Endothelial cell of umbilical vein (primary cell): Measurements from ENCODE around the gene UST.
"Not testable (repeated sequence)": the region's sequence is repeated elsewhere in the genome, so short reads cannot be mapped to it uniquely, and the experiment has no call there.

Experiments
- CTCF ChIP-seq, 2 donors: IDR thresholded peaks; 1 replicate in 1 of 2; 2 replicates in 1 of 2; pipeline ENCODE4 v1.5.1; 2011; ENCODE audit warnings: low read length in 2 of 2, mild to moderate bottlenecking in 2 of 2, moderate library complexity in 2 of 2, control low read depth in 1 of 2, inconsistent platforms in 1 of 2, low read depth in 1 of 2; ENCODE audit not compliant: insufficient read depth in 1 of 2; ENCODE audit errors: extremely low read depth in 1 of 2
- EZH2 ChIP-seq: IDR thresholded peaks from 2 replicates; pipeline ENCODE4 v1.6.1; 2012; ENCODE audit warnings: borderline replicate concordance, low read depth, mild to moderate bottlenecking, moderate library complexity, low read length, inconsistent platforms; ENCODE audit not compliant: severe bottlenecking
- FOS ChIP-seq: IDR thresholded peaks from 2 replicates; pipeline ENCODE4 v1.6.1; 2011; ENCODE audit warnings: mild to moderate bottlenecking, low read length, moderate library complexity, borderline replicate concordance; ENCODE audit not compliant: insufficient read depth
- GATA2 ChIP-seq: IDR thresholded peaks from 2 replicates; pipeline ENCODE4 v1.7.0; 2011; ENCODE audit warnings: low read depth, mild to moderate bottlenecking, moderate library complexity, mixed read lengths, low read length; ENCODE audit not compliant: insufficient read length, insufficient read depth
- JUN ChIP-seq: IDR thresholded peaks from 2 replicates; pipeline ENCODE4 v1.6.1; 2011; ENCODE audit warnings: borderline replicate concordance, low read depth; ENCODE audit not compliant: insufficient read length, insufficient read depth
- MAX ChIP-seq: IDR thresholded peaks from 2 replicates; pipeline ENCODE4 v1.6.1; 2011; ENCODE audit not compliant: insufficient read depth, insufficient read length
- MYC ChIP-seq: IDR thresholded peaks from one replicate; pipeline ENCODE4 v1.6.1; 2011; ENCODE audit warnings: mild to moderate bottlenecking, low read depth, low read length
- POLR2A ChIP-seq: IDR thresholded peaks from 2 replicates; pipeline ENCODE4 v1.6.1; 2012; ENCODE audit warnings: low read depth, mild to moderate bottlenecking, control low read depth, low read length
- POLR2AphosphoS5 ChIP-seq: IDR thresholded peaks from 2 replicates; pipeline ENCODE4 v1.6.1; 2012; ENCODE audit warnings: low read depth, mild to moderate bottlenecking, control low read depth, low read length, moderate library complexity; ENCODE audit not compliant: insufficient read depth

GRCh38 chr6:148864132-148864531, 117.3 kb downstream of the UST start:
- not testable (repeated sequence) for TF ChIP-seq CTCF (IDR thresholded peaks at IDR 0.05; ENCODE audit: extremely low read depth in 1 of 2, insufficient read depth in 1 of 2, low read depth in 1 of 2, low read length in 2 of 2); JUN; POLR2AphosphoS5; POLR2A; MAX; FOS; EZH2; MYC; GATA2
